ENCODE measurements around the gene ITGB5.

DNA sequence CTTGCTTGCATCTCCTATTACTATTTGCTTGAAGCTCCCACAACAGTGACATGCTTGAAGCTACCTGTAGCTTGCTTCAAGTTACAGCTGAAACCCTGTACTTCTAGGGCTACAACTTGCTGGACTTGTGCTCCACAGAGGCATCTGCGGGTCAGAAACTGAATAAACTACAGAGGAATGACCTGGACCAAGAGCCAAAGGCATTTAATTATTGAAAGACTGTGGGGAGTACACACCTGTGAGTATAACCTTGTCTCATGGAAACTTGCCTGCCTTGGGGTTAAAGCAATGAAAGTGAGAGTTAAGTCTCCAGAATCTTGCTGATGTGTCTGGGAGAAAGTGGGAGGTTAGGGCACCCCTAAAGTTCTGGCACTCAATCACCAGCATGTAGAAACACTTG is 87.1 kb downstream of the ITGB5 start:
- TF ChIP-seq, protein P1, sequence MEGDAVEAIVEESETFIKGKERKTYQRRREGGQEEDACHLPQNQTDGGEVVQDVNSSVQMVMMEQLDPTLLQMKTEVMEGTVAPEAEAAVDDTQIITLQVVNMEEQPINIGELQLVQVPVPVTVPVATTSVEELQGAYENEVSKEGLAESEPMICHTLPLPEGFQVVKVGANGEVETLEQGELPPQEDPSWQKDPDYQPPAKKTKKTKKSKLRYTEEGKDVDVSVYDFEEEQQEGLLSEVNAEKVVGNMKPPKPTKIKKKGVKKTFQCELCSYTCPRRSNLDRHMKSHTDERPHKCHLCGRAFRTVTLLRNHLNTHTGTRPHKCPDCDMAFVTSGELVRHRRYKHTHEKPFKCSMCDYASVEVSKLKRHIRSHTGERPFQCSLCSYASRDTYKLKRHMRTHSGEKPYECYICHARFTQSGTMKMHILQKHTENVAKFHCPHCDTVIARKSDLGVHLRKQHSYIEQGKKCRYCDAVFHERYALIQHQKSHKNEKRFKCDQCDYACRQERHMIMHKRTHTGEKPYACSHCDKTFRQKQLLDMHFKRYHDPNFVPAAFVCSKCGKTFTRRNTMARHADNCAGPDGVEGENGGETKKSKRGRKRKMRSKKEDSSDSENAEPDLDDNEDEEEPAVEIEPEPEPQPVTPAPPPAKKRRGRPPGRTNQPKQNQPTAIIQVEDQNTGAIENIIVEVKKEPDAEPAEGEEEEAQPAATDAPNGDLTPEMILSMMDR (IDR thresholded peaks at IDR 0.05; ENCODE audit: low read depth, low read length): no peak
- TF ChIP-seq POLR2A (IDR thresholded peaks at IDR 0.05; ENCODE audit: extremely low read depth, insufficient read length) (no peak), MYC (IDR thresholded peaks at IDR 0.05; ENCODE audit: low read depth, low read length) (no peak)
- TF ChIP-seq, protein P2, sequence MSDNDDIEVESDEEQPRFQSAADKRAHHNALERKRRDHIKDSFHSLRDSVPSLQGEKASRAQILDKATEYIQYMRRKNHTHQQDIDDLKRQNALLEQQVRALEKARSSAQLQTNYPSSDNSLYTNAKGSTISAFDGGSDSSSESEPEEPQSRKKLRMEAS (IDR thresholded peaks at IDR 0.05; ENCODE audit: low read depth, low read length): no peak
